ENCODE measurements around the gene FBXL4.

FBXL4 gene

GRCh38 chr6:98841621-98842341 is 106.0 kb downstream of the FBXL4 start:
- no peaks in the 10 kb centered on the region for H3K36me3 Mint-ChIP-seq (ENCODE audit: low read depth)
- H3K27ac Mint-ChIP-seq, result no peak overlapping the region
- H3K4me3 Mint-ChIP-seq, result no peak overlapping the region

GRCh38 chr6:98840996-98841513 is 106.7 kb downstream of the FBXL4 start:
- peaks cover 25% of the 10 kb centered on the region for H3K4me1 Mint-ChIP-seq (ENCODE audit: low read depth)
- peaks cover 92% of the 10 kb centered on the region for H3K27me3 Mint-ChIP-seq
- H3K4me3 Mint-ChIP-seq, result no peak overlapping the region
- no peaks in the 10 kb centered on the region for H3K36me3 Mint-ChIP-seq (ENCODE audit: low read depth)
- H3K9me3 Mint-ChIP-seq, result no peaks in the 10 kb centered on the region
- no peak overlapping the region for H3K27ac Mint-ChIP-seq

More at GRCh38 chr6:98841621-98842341, 106.0 kb downstream of the FBXL4 start:
- H3K4me1 Mint-ChIP-seq (ENCODE audit: low read depth), result peaks cover 21% of the 10 kb centered on the region
- no peaks in the 10 kb centered on the region for H3K9me3 Mint-ChIP-seq
- H3K27me3 Mint-ChIP-seq, result peaks cover 92% of the 10 kb centered on the region

GRCh38 chr6:98840385-98840784 is 107.4 kb downstream of the FBXL4 start:
- Mint-ChIP-seq H3K27me3 (peaks cover 91% of the 10 kb centered on the region), H3K27ac (no peak overlapping the region), H3K4me3 (no peak overlapping the region), H3K9me3 (no peaks in the 10 kb centered on the region), H3K4me1 (ENCODE audit: low read depth) (peaks cover 22% of the 10 kb centered on the region), H3K36me3 (ENCODE audit: low read depth) (no peaks in the 10 kb centered on the region)

- no peak overlapping the region for H3K27ac Mint-ChIP-seq
- H3K27me3 Mint-ChIP-seq, result peaks cover 89% of the 10 kb centered on the region
- H3K9me3 Mint-ChIP-seq, result no peaks in the 10 kb centered on the region
- H3K4me3 Mint-ChIP-seq, result no peak overlapping the region
- peaks cover 22% of the 10 kb centered on the region for H3K4me1 Mint-ChIP-seq (ENCODE audit: low read depth)
- no peaks in the 10 kb centered on the region for H3K36me3 Mint-ChIP-seq (ENCODE audit: low read depth)
Measured at GRCh38 chr6:98839781-98840361, 107.9 kb downstream of the FBXL4 start.

GRCh38 chr6:98838975-98839374 is 108.8 kb downstream of the FBXL4 start:
- H3K27me3 Mint-ChIP-seq, result peaks cover 84% of the 10 kb centered on the region
- H3K27ac Mint-ChIP-seq, result no peak overlapping the region
- peaks cover 17% of the 10 kb centered on the region for H3K4me1 Mint-ChIP-seq (ENCODE audit: low read depth)
- H3K36me3 Mint-ChIP-seq (ENCODE audit: low read depth), result no peaks in the 10 kb centered on the region
- no peaks in the 10 kb centered on the region for H3K9me3 Mint-ChIP-seq
- no peak overlapping the region for H3K4me3 Mint-ChIP-seq

GRCh38 chr6:98838032-98838431 is 109.7 kb downstream of the FBXL4 start:
- H3K36me3 Mint-ChIP-seq (ENCODE audit: low read depth), result no peaks in the 10 kb centered on the region
- peaks cover 86% of the 10 kb centered on the region for H3K27me3 Mint-ChIP-seq
- no peak overlapping the region for H3K4me3 Mint-ChIP-seq
- H3K4me1 Mint-ChIP-seq (ENCODE audit: low read depth), result peaks cover 25% of the 10 kb centered on the region
- no peak overlapping the region for H3K27ac Mint-ChIP-seq
- H3K9me3 Mint-ChIP-seq, result no peaks in the 10 kb centered on the region

GRCh38 chr6:98836962-98837944 is 110.5 kb downstream of the FBXL4 start:
- Mint-ChIP-seq H3K4me1 (ENCODE audit: low read depth) (peaks cover 31% of the 10 kb centered on the region), H3K9me3 (no peaks in the 10 kb centered on the region), H3K4me3 (no peak overlapping the region), H3K36me3 (ENCODE audit: low read depth) (no peaks in the 10 kb centered on the region), H3K27ac (no peak overlapping the region), H3K27me3 (peaks cover 86% of the 10 kb centered on the region)

- Mint-ChIP-seq H3K9me3 (no peaks in the 10 kb centered on the region), H3K27me3 (peaks cover 85% of the 10 kb centered on the region), H3K4me3 (no peak overlapping the region), H3K27ac (peak overlapping the region; percentile 68), H3K4me1 (ENCODE audit: low read depth) (peaks cover 39% of the 10 kb centered on the region), H3K36me3 (ENCODE audit: low read depth) (no peaks in the 10 kb centered on the region)
Measured at GRCh38 chr6:98836025-98836961, 111.5 kb downstream of the FBXL4 start.

- Mint-ChIP-seq H3K27ac (peak overlapping the region; percentile 68), H3K4me1 (ENCODE audit: low read depth) (peaks cover 46% of the 10 kb centered on the region)
Measured at GRCh38 chr6:98835149-98836024, 112.4 kb downstream of the FBXL4 start.

GRCh38 chr6:98834060-98835031 is 113.4 kb downstream of the FBXL4 start, which contains the start of gene POU3F2:
POU3F2 (plus strand) TSS chr6:98834574; CDS start chr6:98834874, 300 bp downstream.
- Mint-ChIP-seq H3K4me3 (peak within 1 kb of the TSS; percentile 73), H3K27ac (no peak within 1 kb of the TSS), H3K4me1 (ENCODE audit: low read depth) (peaks cover 46% of the 10 kb centered on the region), H3K36me3 (ENCODE audit: low read depth) (no peaks in the 10 kb centered on the region), H3K27me3 (peaks cover 86% of the 10 kb centered on the region), H3K9me3 (no peaks in the 10 kb centered on the region)

More at GRCh38 chr6:98835149-98836024, 112.4 kb downstream of the FBXL4 start:
- Mint-ChIP-seq H3K9me3 (no peaks in the 10 kb centered on the region), H3K36me3 (ENCODE audit: low read depth) (no peaks in the 10 kb centered on the region), H3K4me3 (no peak overlapping the region), H3K27me3 (peaks cover 86% of the 10 kb centered on the region)

- Mint-ChIP-seq H3K4me3 (peak overlapping the region; percentile 73), H3K27me3 (peaks cover 86% of the 10 kb centered on the region), H3K36me3 (ENCODE audit: low read depth) (no peaks in the 10 kb centered on the region), H3K9me3 (no peaks in the 10 kb centered on the region), H3K27ac (no peak overlapping the region), H3K4me1 (ENCODE audit: low read depth) (peaks cover 47% of the 10 kb centered on the region)
Measured at GRCh38 chr6:98833307-98834059, 114.3 kb downstream of the FBXL4 start.

GRCh38 chr6:98833057-98833306 is 114.8 kb downstream of the FBXL4 start:
- H3K27me3 Mint-ChIP-seq, result peaks cover 86% of the 10 kb centered on the region
- H3K9me3 Mint-ChIP-seq, result no peaks in the 10 kb centered on the region
- H3K4me1 Mint-ChIP-seq (ENCODE audit: low read depth), result peaks cover 51% of the 10 kb centered on the region
- H3K4me3 Mint-ChIP-seq, result peak overlapping the region; percentile 73
- no peaks in the 10 kb centered on the region for H3K36me3 Mint-ChIP-seq (ENCODE audit: low read depth)
- H3K27ac Mint-ChIP-seq, result peak overlapping the region; percentile 45
